ENCODE measurements around the gene SPAM1.

DNA sequence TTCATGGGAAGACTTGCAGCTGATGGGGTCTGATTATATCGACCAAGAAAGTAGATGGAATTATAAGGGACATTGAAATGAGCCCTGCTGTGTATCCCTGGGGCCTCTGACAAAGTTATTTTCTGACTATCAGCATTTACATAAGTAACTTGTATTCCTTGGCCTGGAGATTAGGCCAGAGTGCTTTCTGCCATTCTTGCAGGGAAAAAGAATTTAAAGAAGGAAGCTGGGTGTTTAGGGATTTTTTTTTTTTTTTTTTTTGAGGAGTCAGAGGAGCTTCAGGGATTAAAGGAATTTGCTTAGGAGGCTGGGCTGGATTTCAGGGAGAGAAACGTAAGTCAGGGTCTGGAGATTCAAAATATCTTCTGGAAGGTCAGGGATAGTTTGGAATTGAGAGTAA lies 4.6 kb downstream of the SPAM1 start:
- TF ChIP-seq CBFB (CRISPR knock-in tag; IDR thresholded peaks at IDR 0.05; ENCODE audit: low read depth) (no peak), MXD4 (CRISPR knock-in tag; IDR thresholded peaks at IDR 0.05; ENCODE audit: borderline replicate concordance) (no peak), JUN (CRISPR knock-in tag; IDR thresholded peaks at IDR 0.05) (no peak)
- TF ChIP-seq, protein P1, sequence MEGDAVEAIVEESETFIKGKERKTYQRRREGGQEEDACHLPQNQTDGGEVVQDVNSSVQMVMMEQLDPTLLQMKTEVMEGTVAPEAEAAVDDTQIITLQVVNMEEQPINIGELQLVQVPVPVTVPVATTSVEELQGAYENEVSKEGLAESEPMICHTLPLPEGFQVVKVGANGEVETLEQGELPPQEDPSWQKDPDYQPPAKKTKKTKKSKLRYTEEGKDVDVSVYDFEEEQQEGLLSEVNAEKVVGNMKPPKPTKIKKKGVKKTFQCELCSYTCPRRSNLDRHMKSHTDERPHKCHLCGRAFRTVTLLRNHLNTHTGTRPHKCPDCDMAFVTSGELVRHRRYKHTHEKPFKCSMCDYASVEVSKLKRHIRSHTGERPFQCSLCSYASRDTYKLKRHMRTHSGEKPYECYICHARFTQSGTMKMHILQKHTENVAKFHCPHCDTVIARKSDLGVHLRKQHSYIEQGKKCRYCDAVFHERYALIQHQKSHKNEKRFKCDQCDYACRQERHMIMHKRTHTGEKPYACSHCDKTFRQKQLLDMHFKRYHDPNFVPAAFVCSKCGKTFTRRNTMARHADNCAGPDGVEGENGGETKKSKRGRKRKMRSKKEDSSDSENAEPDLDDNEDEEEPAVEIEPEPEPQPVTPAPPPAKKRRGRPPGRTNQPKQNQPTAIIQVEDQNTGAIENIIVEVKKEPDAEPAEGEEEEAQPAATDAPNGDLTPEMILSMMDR (IDR thresholded peaks at IDR 0.05), result no peak
- TF ChIP-seq, protein P2, sequence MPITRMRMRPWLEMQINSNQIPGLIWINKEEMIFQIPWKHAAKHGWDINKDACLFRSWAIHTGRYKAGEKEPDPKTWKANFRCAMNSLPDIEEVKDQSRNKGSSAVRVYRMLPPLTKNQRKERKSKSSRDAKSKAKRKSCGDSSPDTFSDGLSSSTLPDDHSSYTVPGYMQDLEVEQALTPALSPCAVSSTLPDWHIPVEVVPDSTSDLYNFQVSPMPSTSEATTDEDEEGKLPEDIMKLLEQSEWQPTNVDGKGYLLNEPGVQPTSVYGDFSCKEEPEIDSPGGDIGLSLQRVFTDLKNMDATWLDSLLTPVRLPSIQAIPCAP (CRISPR knock-in tag; IDR thresholded peaks at IDR 0.05), result no peak

Measured in WTC11 (cell line).